WTC11 (cell line): ENCODE measurements around the gene MT1F. TPM values are rescaled to one million over a fixed set of nuclear protein-coding genes. Genes with fewer than 3 reads are reported as not detected.
A peak's percentile ranks its signal among the peaks of the same experiment; 100 is the strongest.
"Not testable (repeated sequence)": the region's sequence is repeated elsewhere in the genome, so short reads cannot be mapped to it uniquely, and the experiment has no call there.

Experiments
- ATAC-seq: fragments of 200-7000 bp; cut with Tn5 transposase; 2 replicates; pipeline ENCODE4 v1.10.0; 2021; ENCODE audit warnings: mild to moderate bottlenecking, moderate library complexity
- CTCF ChIA-PET: fragments of 300-600 bp; sonication (Branson Sonifier 250); formaldehyde crosslinking; loops from one replicate; lab custom pipeline; 2021; ENCODE audit warnings: antibody characterized with exemption; lab: Charles Lee
- POLR2A ChIA-PET: fragments of 350-600 bp; sonication (Branson Sonifier 250); formaldehyde crosslinking; loops from one replicate; lab custom pipeline; 2021; ENCODE audit warnings: antibody characterized with exemption; lab: Charles Lee
- DNase-seq: peaks from one replicate; pipeline ENCODE4 v3.0.0; 2021; ENCODE audit warnings: low spot score
- H3K27ac Mint-ChIP-seq: 2 replicates; pipeline ENCODE4 v1.8.0; 2021; ENCODE audit warnings: mixed read lengths
- H3K27me3 Mint-ChIP-seq: 2 replicates; pipeline ENCODE4 v1.8.0; 2021; ENCODE audit warnings: low read depth, mild to moderate bottlenecking, moderate library complexity, mixed read lengths
- H3K36me3 Mint-ChIP-seq: 2 replicates; pipeline ENCODE4 v1.8.0; 2021; ENCODE audit warnings: mixed read lengths
- H3K4me1 Mint-ChIP-seq: 2 replicates; pipeline ENCODE4 v1.8.0; 2022; ENCODE audit warnings: mixed read lengths
- H3K4me3 Mint-ChIP-seq: 2 replicates; pipeline ENCODE4 v1.8.0; 2021; ENCODE audit warnings: mild to moderate bottlenecking, moderate library complexity, mixed read lengths
- H3K9me3 Mint-ChIP-seq: 2 replicates; pipeline ENCODE4 v1.8.0; 2021; ENCODE audit warnings: mixed read lengths
- FOXP1 ChIP-seq: sonication (generic); formaldehyde crosslinking; IDR thresholded peaks from 2 replicates; pipeline ENCODE4 v1.8.0; 2022; ENCODE audit warnings: missing genetic modification reagents, mild to moderate bottlenecking, moderate library complexity, borderline replicate concordance
- IRF1 ChIP-seq: sonication (generic); formaldehyde crosslinking; IDR thresholded peaks from 2 replicates; pipeline ENCODE4 v1.8.0; 2023; ENCODE audit warnings: missing genetic modification reagents
- JUN ChIP-seq: sonication (generic); formaldehyde crosslinking; IDR thresholded peaks from 2 replicates; pipeline ENCODE4 v1.8.0; 2023; ENCODE audit warnings: mild to moderate bottlenecking, missing genetic modification reagents
- MAX ChIP-seq: sonication (generic); formaldehyde crosslinking; IDR thresholded peaks from 2 replicates; pipeline ENCODE4 v1.8.0; 2022; ENCODE audit warnings: mild to moderate bottlenecking, missing genetic modification reagents
- RELA ChIP-seq: sonication (generic); formaldehyde crosslinking; IDR thresholded peaks from 2 replicates; pipeline ENCODE4 v1.8.1; 2022; ENCODE audit warnings: missing genetic modification reagents, mild to moderate bottlenecking, borderline replicate concordance
- TCF7 ChIP-seq: sonication (generic); formaldehyde crosslinking; IDR thresholded peaks from 2 replicates; pipeline ENCODE4 v1.8.0; 2022; ENCODE audit warnings: mild to moderate bottlenecking, low read depth, missing genetic modification reagents, moderate library complexity
- ZNF232 ChIP-seq: sonication (generic); formaldehyde crosslinking; IDR thresholded peaks from 2 replicates; pipeline ENCODE4 v1.8.0; 2022; ENCODE audit warnings: mild to moderate bottlenecking, missing genetic modification reagents
- ZNF423 ChIP-seq: fragments of 250-450 bp; sonication (Bioruptor Pico); IDR thresholded peaks from 2 replicates; pipeline ENCODE4 v2.1.2; 2022; ENCODE audit warnings: mild to moderate bottlenecking, moderate library complexity
- total RNA-seq: library from RNA; stranded (reverse); gene quantifications from 3 replicates; pipeline ENCODE4 v1.2.3, GENCODE V29; 2021

MT1F gene
- total RNA-seq, 1 experiment from 2014 or later, result 58.2 TPM

- not testable (repeated sequence) for H3K36me3 Mint-ChIP-seq, H3K27ac Mint-ChIP-seq, H3K9me3 Mint-ChIP-seq, H3K4me3 Mint-ChIP-seq, ATAC-seq, DNase-seq
- Mint-ChIP-seq H3K4me1 (peaks cover 65% of the 10 kb centered on the region), H3K27me3 (peaks cover 73% of the 10 kb centered on the region)
- CTCF ChIA-PET, result interaction anchor here (2.6 kb wide), 1 partner anchor 30 kb away, joined by 46 read pairs; no protein-coding TSS in a partner anchor
- POLR2A ChIA-PET, result interaction anchor here (1.0 to 1.4 kb wide), 3 partner anchors 15 to 47 kb away, joined by 3 to 5 read pairs (median 3); partner anchors contain the start of genes MT1E and MT1F
These were observed 14.4 kb downstream of the MT1F start for GRCh38 chr16:56672171-56672570.

GRCh38 chr16:56672761-56673536 lies 15.2 kb downstream of the MT1F start:
- H3K4me1 Mint-ChIP-seq, result peaks cover 63% of the 10 kb centered on the region

GRCh38 chr16:56673921-56674320 lies 16.2 kb downstream of the MT1F start:
- POLR2A ChIA-PET, result interaction anchor here (1.0 kb wide), 1 partner anchor 27 kb away, joined by 3 read pairs; no protein-coding TSS in a partner anchor
- no peaks in the 10 kb centered on the region for H3K9me3 Mint-ChIP-seq
- H3K36me3 Mint-ChIP-seq, result no peaks in the 10 kb centered on the region
- CTCF ChIA-PET, result interaction anchor here (0.6 to 2.6 kb wide), 16 partner anchors 9 to 180 kb away, joined by 3 to 46 read pairs (median 3); partner anchors contain the start of gene MT1F
- DNase-seq, result no peak
- peaks cover 59% of the 10 kb centered on the region for H3K4me1 Mint-ChIP-seq
- peak overlapping the region; percentile 7; the same call in 1 of the 2 replicates for H3K4me3 Mint-ChIP-seq
- ATAC-seq, result peak; percentile 24
- TF ChIP-seq JUN (CRISPR knock-in tag), result no peak
- TF ChIP-seq ZNF423 (CRISPR knock-in tag), result no peak
- no peak for TF ChIP-seq RELA (CRISPR knock-in tag)
- TF ChIP-seq TCF7 (CRISPR knock-in tag), result no peak
- TF ChIP-seq, all 79 proteins: peak for 0
- H3K27me3 Mint-ChIP-seq, result peaks cover 55% of the 10 kb centered on the region
- H3K27ac Mint-ChIP-seq, result peak overlapping the region; percentile 73

More at GRCh38 chr16:56672761-56673536, 15.2 kb downstream of the MT1F start:
- ChIA-PET CTCF (interaction anchor here (0.8 to 2.6 kb wide), 8 partner anchors 13 to 171 kb away, joined by 3 to 46 read pairs (median 4); partner anchors contain the start of gene MT1F), POLR2A (interaction anchor here (1.3 kb wide), 1 partner anchor 47 kb away, joined by 3 read pairs; the partner anchor contains the start of gene MT1E)
- Mint-ChIP-seq H3K9me3 (no peaks in the 10 kb centered on the region), H3K27me3 (peaks cover 65% of the 10 kb centered on the region), H3K4me3 (no peak overlapping the region), H3K36me3 (no peaks in the 10 kb centered on the region), H3K27ac (no peak overlapping the region)
- no peak for ATAC-seq
- no peak for TF ChIP-seq IRF1 (CRISPR knock-in tag)
- no peak for DNase-seq

GRCh38 chr16:56674570-56674969 lies 16.8 kb downstream of the MT1F start:
- H3K9me3 Mint-ChIP-seq, H3K36me3 Mint-ChIP-seq, ATAC-seq, DNase-seq: not testable (repeated sequence)
- ChIA-PET POLR2A (interaction anchor here (1.0 kb wide), 1 partner anchor 27 kb away, joined by 3 read pairs; no protein-coding TSS in a partner anchor), CTCF (interaction anchor here (1.2 to 2.6 kb wide), 6 partner anchors 9 to 169 kb away, joined by 3 to 46 read pairs (median 4); no protein-coding TSS in a partner anchor)
- Mint-ChIP-seq H3K4me3 (peak overlapping the region; percentile 68), H3K27ac (peak overlapping the region; percentile 73), H3K4me1 (peaks cover 56% of the 10 kb centered on the region), H3K27me3 (peaks cover 49% of the 10 kb centered on the region)

- Mint-ChIP-seq H3K4me1 (peaks cover 49% of the 10 kb centered on the region), H3K27ac (peak overlapping the region; percentile 73), H3K9me3 (no peaks in the 10 kb centered on the region), H3K4me3 (peak overlapping the region; percentile 68), H3K27me3 (peaks cover 39% of the 10 kb centered on the region), H3K36me3 (no peaks in the 10 kb centered on the region)
- ATAC-seq, result peak; percentile 68
- ChIA-PET CTCF (interaction anchor here (0.6 to 2.1 kb wide), 13 partner anchors 8 to 162 kb away, joined by 3 to 30 read pairs (median 3); partner anchors contain the start of genes MT1F and MT1G), POLR2A (interaction anchor here (0.6 to 2.1 kb wide), 12 partner anchors 8 to 256 kb away, joined by 3 to 27 read pairs (median 6); partner anchors contain the start of genes MT1E, MT1F, MT1G and MT2A)
- DNase-seq, result peak; percentile 67
- no peak for TF ChIP-seq ZNF232 (CRISPR knock-in tag)
- TF ChIP-seq ZNF423 (CRISPR knock-in tag), result no peak
- peak; percentile 13; the same call in 1 of the 2 replicates for TF ChIP-seq MAX (CRISPR knock-in tag)
- TF ChIP-seq FOXP1 (CRISPR knock-in tag), result 0 out of 2 replicates have a peak, but pooled peaks have one; percentile 12
These were observed 18.0 kb downstream of the MT1F start for GRCh38 chr16:56675685-56676210.
